Right kidney (tissue), 9 donors: ENCODE results near the gene PPFIA4.
"Not testable (repeated sequence)": the region's sequence is repeated elsewhere in the genome, so short reads cannot be mapped to it uniquely, and the experiment has no call there.

ENCODE experiments used
- DNase-seq: peaks from one replicate; pipeline ENCODE4 v3.0.0-alpha.2; 2016
- long read RNA-seq, 8 donors: transcript quantifications; one replicate each; lab custom pipeline, GENCODE V29; 2026

The PPFIA4 gene
- long read RNA-seq, donor 1: 0 reads
- long read RNA-seq, donor 2: 0 reads
- long read RNA-seq, donor 3, partial matches to known transcripts: 0 of 1 reads
- long read RNA-seq, donor 3, other reads (novel, unspliced or antisense): 0 of 1 reads
- long read RNA-seq, donor 4: 0 reads
- long read RNA-seq, donor 5: 0 reads
- long read RNA-seq, donor 6: 0 reads
- long read RNA-seq, donor 7: 0 reads
- long read RNA-seq, donor 8, full-length matches to known transcripts: 1 of 1 reads
- long read RNA-seq, donor 8, partial matches to known transcripts: 0 of 1 reads
- long read RNA-seq, donor 8, other reads (novel, unspliced or antisense): 0 of 1 reads

GRCh38 chr1:203026031-203026665 is at the start of gene PPFIA4:
PPFIA4 (plus strand) TSS chr1:203026491; CDS start chr1:203039009, 12,518 bp downstream.
- peak; percentile 76 for DNase-seq

- no peak for DNase-seq
These were observed 49.7 kb upstream of the PPFIA4 start for GRCh38 chr1:202976633-202977032.

GRCh38 chr1:202979459-202979858 is 46.8 kb upstream of the PPFIA4 start:
- DNase-seq: no peak

- no peak for DNase-seq
These were observed 44.4 kb upstream of the PPFIA4 start for GRCh38 chr1:202981939-202982338.

GRCh38 chr1:202982715-202983430 is 43.4 kb upstream of the PPFIA4 start:
- no peak for DNase-seq

GRCh38 chr1:202986120-202986519 is 40.2 kb upstream of the PPFIA4 start:
- DNase-seq: not testable (repeated sequence)

GRCh38 chr1:202987255-202987654 is 39.0 kb upstream of the PPFIA4 start:
- DNase-seq: no peak

- DNase-seq: no peak
These were observed 38.2 kb upstream of the PPFIA4 start for GRCh38 chr1:202987922-202988583.

- no peak for DNase-seq
These were observed 36.4 kb upstream of the PPFIA4 start for GRCh38 chr1:202989879-202990278.

- DNase-seq: no peak
These were observed 35.2 kb upstream of the PPFIA4 start for GRCh38 chr1:202991112-202991511.

GRCh38 chr1:202994756-202995155 is 31.5 kb upstream of the PPFIA4 start:
- no peak for DNase-seq

GRCh38 chr1:202998836-202999750 is 27.2 kb upstream of the PPFIA4 start:
- DNase-seq: peak; percentile 37

GRCh38 chr1:203000217-203000944 is 25.9 kb upstream of the PPFIA4 start:
- DNase-seq: no peak

GRCh38 chr1:203001986-203002385 is 24.3 kb upstream of the PPFIA4 start:
- no peak for DNase-seq

GRCh38 chr1:203002951-203003350 is 23.3 kb upstream of the PPFIA4 start:
- no peak for DNase-seq

- not testable (repeated sequence) for DNase-seq
These were observed 20.7 kb upstream of the PPFIA4 start for GRCh38 chr1:203005395-203006142.

- DNase-seq: peak; percentile 91
These were observed 19.1 kb upstream of the PPFIA4 start, which contains the start of gene TMEM183A for GRCh38 chr1:203006948-203007871. TMEM183A (plus strand) TSS chr1:203007374; CDS start chr1:203007466, 92 bp downstream.

GRCh38 chr1:203009185-203009584 is 17.1 kb upstream of the PPFIA4 start:
- DNase-seq: no peak

- no peak for DNase-seq
These were observed 14.7 kb upstream of the PPFIA4 start for GRCh38 chr1:203011582-203011981.
